Neural cell (in vitro differentiated cells): ENCODE measurements around the gene NLRC3. TPM values are rescaled to one million over a fixed set of nuclear protein-coding genes. Genes with fewer than 3 reads are reported as not detected.

ENCODE experiments used
- H2AFZ ChIP-seq: fragments of 200-600, 300-800 bp; sonication (generic), shearing (Covaris generic); 2 replicates; pipeline ENCODE4 v1.6.0; 2014; ENCODE audit warnings: low read depth, mild to moderate bottlenecking, antibody characterized with exemption, low read length, moderate library complexity
- H3F3A ChIP-seq: fragments of 200-600 bp; shearing (Covaris generic); 2 replicates; pipeline ENCODE4 v1.6.1; 2016; ENCODE audit warnings: mild to moderate bottlenecking, moderate library complexity, mixed read lengths, antibody characterized with exemption, low read length; ENCODE audit not compliant: insufficient read depth, poor library complexity, severe bottlenecking
- H3K27ac ChIP-seq: fragments of 200-600, 300-800 bp; sonication (generic), shearing (Covaris generic); 2 replicates; pipeline ENCODE4 v1.5.1; 2014; ENCODE audit warnings: mild to moderate bottlenecking, low read length, moderate library complexity
- H3K27me3 ChIP-seq: fragments of 300-800, 200-600 bp; sonication (generic), shearing (Covaris generic); 2 replicates; pipeline ENCODE4 v1.6.0; 2014; ENCODE audit warnings: mild to moderate bottlenecking, low read depth, low read length, moderate library complexity; ENCODE audit not compliant: insufficient read depth
- H3K36me3 ChIP-seq: fragments of 300-800, 200-600 bp; sonication (generic), shearing (Covaris generic); 2 replicates; pipeline ENCODE4 v1.5.1; 2014; ENCODE audit warnings: mild to moderate bottlenecking, antibody characterized with exemption, low read length, moderate library complexity; ENCODE audit not compliant: insufficient read depth
- H3K4me2 ChIP-seq: fragments of 300-800, 200-600 bp; sonication (generic), shearing (Covaris generic); 2 replicates; pipeline ENCODE4 v1.6.0; 2014; ENCODE audit warnings: mild to moderate bottlenecking, low read length
- H3K4me3 ChIP-seq: fragments of 300-800, 200-600 bp; sonication (generic), shearing (Covaris generic); 2 replicates; pipeline ENCODE4 v1.5.1; 2014; ENCODE audit warnings: mild to moderate bottlenecking, low read length, moderate library complexity
- H3K79me2 ChIP-seq: fragments of 200-600 bp; shearing (Covaris generic); replicated peaks from 2 replicates; pipeline ENCODE4 v1.6.0; 2014; ENCODE audit warnings: mild to moderate bottlenecking, low read length, moderate library complexity; ENCODE audit not compliant: insufficient read depth
- H3K9ac ChIP-seq: fragments of 300-800, 200-600 bp; sonication (generic), shearing (Covaris generic); 2 replicates; pipeline ENCODE4 v1.6.1; 2016; ENCODE audit warnings: mild to moderate bottlenecking, low read length, mixed read lengths
- H3K9me2 ChIP-seq: fragments of 200-600 bp; shearing (Covaris generic); 2 replicates; pipeline ENCODE4 v1.6.1; 2016; ENCODE audit warnings: mild to moderate bottlenecking, low read length, mixed read lengths; ENCODE audit not compliant: insufficient read depth
- H3K9me3 ChIP-seq: fragments of 200-600, 300-800 bp; sonication (generic), shearing (Covaris generic); 2 replicates; pipeline ENCODE4 v1.6.1; 2016; ENCODE audit warnings: mild to moderate bottlenecking, mixed run types, low read length, moderate library complexity, mixed read lengths
- H4K20me1 ChIP-seq: fragments of 200-600 bp; shearing (Covaris generic); 2 replicates; pipeline ENCODE4 v1.6.1; 2016; ENCODE audit warnings: mild to moderate bottlenecking, mixed run types; ENCODE audit not compliant: insufficient read depth
- CTCF ChIP-seq: fragments of 450-650 bp; IDR thresholded peaks from 2 replicates; pipeline ENCODE4 v1.5.1; 2014; ENCODE audit warnings: antibody characterized with exemption, mild to moderate bottlenecking, moderate library complexity; ENCODE audit not compliant: poor library complexity, severe bottlenecking
- EP300 ChIP-seq: fragments of 450-650 bp; conservative IDR thresholded peaks from 2 replicates; pipeline ENCODE4 v1.6.1; 2014; ENCODE audit warnings: antibody characterized with exemption, mild to moderate bottlenecking, moderate library complexity; ENCODE audit not compliant: poor library complexity, severe bottlenecking
- EZH2 ChIP-seq: fragments of 200-600, 300-800 bp; shearing (Covaris generic), sonication (generic); IDR thresholded peaks from 2 replicates; pipeline ENCODE4 v1.6.1; 2014; ENCODE audit warnings: antibody characterized with exemption, low read length, borderline replicate concordance, mild to moderate bottlenecking; ENCODE audit not compliant: insufficient read depth, poor library complexity, severe bottlenecking
- MXI1 ChIP-seq: fragments of 450-650 bp; conservative IDR thresholded peaks from 2 replicates; pipeline ENCODE4 v1.6.1; 2014; ENCODE audit warnings: antibody characterized with exemption, mild to moderate bottlenecking; ENCODE audit not compliant: poor library complexity, severe bottlenecking
- POLR2AphosphoS5 ChIP-seq: IDR thresholded peaks from 2 replicates; pipeline ENCODE4 v1.6.1; 2012
- RAD21 ChIP-seq: fragments of 450-650 bp; conservative IDR thresholded peaks from 2 replicates; pipeline ENCODE4 v1.6.1; 2014; ENCODE audit warnings: antibody characterized with exemption, mild to moderate bottlenecking, moderate library complexity
- REST ChIP-seq: IDR thresholded peaks from 2 replicates; pipeline ENCODE4 v1.6.1; 2012; ENCODE audit warnings: borderline replicate concordance
- SMC3 ChIP-seq: fragments of 450-650 bp; conservative IDR thresholded peaks from 2 replicates; pipeline ENCODE4 v1.6.1; 2014; ENCODE audit warnings: antibody characterized with exemption, mild to moderate bottlenecking, moderate library complexity; ENCODE audit not compliant: poor library complexity
- TAF1 ChIP-seq: IDR thresholded peaks from 2 replicates; pipeline ENCODE4 v1.6.1; 2012; ENCODE audit warnings: low read depth
- polyA plus RNA-seq: library from polyadenylated mRNA; depleted of rRNA; stranded (reverse); fragments of >200 nt; gene quantifications from 2 replicates; pipeline ENCODE4 v1.2.3, GENCODE V29; 2014

The NLRC3 gene
- polyA plus RNA-seq, 1 donor from 2014 or later = 0.57 TPM

- H3K79me2 ChIP-seq = peaks cover 2% of the 10 kb centered on the region
- H3K9ac ChIP-seq = no peak overlapping the region
- no peak overlapping the region for H3K4me3 ChIP-seq
- H3K9me2 ChIP-seq = no peaks in the 10 kb centered on the region
- H3K9me3 ChIP-seq = no peaks in the 10 kb centered on the region
- H3K4me2 ChIP-seq = no peak overlapping the region
- no peak for TF ChIP-seq RAD21
- no peak for TF ChIP-seq EP300
- TF ChIP-seq MXI1 = no peak
- no peak for TF ChIP-seq POLR2AphosphoS5
- no peak for TF ChIP-seq EZH2
- no peak for TF ChIP-seq SMC3
- no peak for TF ChIP-seq CTCF
- TF ChIP-seq REST = no peak
- no peak for TF ChIP-seq TAF1
- H4K20me1 ChIP-seq = no peaks in the 10 kb centered on the region
- no peak overlapping the region for H2AFZ ChIP-seq
- no peaks in the 10 kb centered on the region for H3K27me3 ChIP-seq
- no peaks in the 10 kb centered on the region for H3F3A ChIP-seq
- H3K27ac ChIP-seq = no peak overlapping the region
- H3K36me3 ChIP-seq = peaks cover 5% of the 10 kb centered on the region
These were observed 30.0 kb upstream of the NLRC3 start for GRCh38 chr16:3607161-3607560.

- H3F3A ChIP-seq = no peaks in the 10 kb centered on the region
- H3K4me3 ChIP-seq = no peak overlapping the region
- no peak overlapping the region for H2AFZ ChIP-seq
- H4K20me1 ChIP-seq = no peaks in the 10 kb centered on the region
- H3K27ac ChIP-seq = no peak overlapping the region
- no peaks in the 10 kb centered on the region for H3K9me2 ChIP-seq
- peaks cover 10% of the 10 kb centered on the region for H3K36me3 ChIP-seq
- H3K9me3 ChIP-seq = no peaks in the 10 kb centered on the region
- no peak overlapping the region for H3K4me2 ChIP-seq
- no peaks in the 10 kb centered on the region for H3K79me2 ChIP-seq
- no peak overlapping the region for H3K9ac ChIP-seq
- TF ChIP-seq POLR2AphosphoS5 = no peak
- TF ChIP-seq REST = no peak
- TF ChIP-seq EZH2 = no peak
- no peak for TF ChIP-seq SMC3
- TF ChIP-seq MXI1 = no peak
- TF ChIP-seq RAD21 = no peak
- TF ChIP-seq EP300 = no peak
- no peak for TF ChIP-seq CTCF
- no peak for TF ChIP-seq TAF1
- no peaks in the 10 kb centered on the region for H3K27me3 ChIP-seq
These were observed 29.2 kb upstream of the NLRC3 start for GRCh38 chr16:3606441-3606840.
